HG03571 (cell line): ENCODE results near the gene OR2L8.

Experiments
- ATAC-seq: cut with Tn5 transposase; IDR thresholded peaks from one replicate; pipeline ENCODE4 v1.9.1; 2021; ENCODE audit not compliant: unreplicated experiment

The OR2L8 gene

GRCh38 chr1:247966532-247967204, 18.0 kb downstream of the OR2L8 start:
- peak; percentile 77 for ATAC-seq

- no peak for ATAC-seq
Observed at GRCh38 chr1:247992986-247993385, 44.3 kb downstream of the OR2L8 start.

- ATAC-seq, result no peak
Observed at GRCh38 chr1:247998811-247999210, 50.2 kb downstream of the OR2L8 start.
